GM15510 (cell line): ENCODE data around the gene PNPLA6.
A peak's percentile ranks its signal among the peaks of the same experiment; 100 is the strongest.

ENCODE experiments used
- POLR2A ChIP-seq: IDR thresholded peaks from 3 replicates; pipeline ENCODE4 v1.6.1; 2011; ENCODE audit warnings: borderline replicate concordance; ENCODE audit not compliant: insufficient read length; ENCODE audit errors: extremely low read depth

Gene PNPLA6

GRCh38 chr19:7535047-7535997 is at the start of gene PNPLA6:
Gene PNPLA6, plus strand, starts transcription at chr19:7535717. Its CDS starts 72 bp downstream, at chr19:7535789.
- peak; percentile 50 for TF ChIP-seq POLR2A

GRCh38 chr19:7486923-7487322 is 48.6 kb upstream of the PNPLA6 start:
- no peak for TF ChIP-seq POLR2A

- TF ChIP-seq POLR2A = peak; percentile 75
Observed at GRCh38 chr19:7488736-7489353, 46.7 kb upstream of the PNPLA6 start, which contains the start of gene PEX11G. Gene PEX11G, minus strand, starts transcription at chr19:7489035. Its CDS starts 25 bp downstream, at chr19:7489010.

DNA sequence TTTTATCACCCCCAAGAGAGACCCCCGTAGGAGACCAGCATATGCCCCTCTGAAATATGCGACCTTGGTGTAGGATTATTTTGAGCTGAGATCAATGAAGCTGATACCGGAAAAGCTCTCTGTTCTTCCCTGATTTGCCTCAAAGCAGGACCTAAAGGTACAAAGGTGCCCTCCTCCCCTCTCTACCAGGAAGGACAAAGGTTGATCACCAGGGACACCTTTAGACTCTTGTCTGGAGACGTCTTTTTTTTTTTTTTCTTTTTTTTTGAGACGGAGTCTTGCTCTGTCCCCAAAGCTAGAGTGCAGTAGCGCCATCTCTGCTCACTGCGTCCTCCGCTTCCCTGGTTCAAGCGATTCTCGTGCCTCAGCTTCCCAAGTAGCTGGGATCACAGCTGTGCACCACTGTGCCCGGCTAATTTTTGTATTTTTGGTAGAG is 45.9 kb upstream of the PNPLA6 start:
- no peak for TF ChIP-seq POLR2A

DNA sequence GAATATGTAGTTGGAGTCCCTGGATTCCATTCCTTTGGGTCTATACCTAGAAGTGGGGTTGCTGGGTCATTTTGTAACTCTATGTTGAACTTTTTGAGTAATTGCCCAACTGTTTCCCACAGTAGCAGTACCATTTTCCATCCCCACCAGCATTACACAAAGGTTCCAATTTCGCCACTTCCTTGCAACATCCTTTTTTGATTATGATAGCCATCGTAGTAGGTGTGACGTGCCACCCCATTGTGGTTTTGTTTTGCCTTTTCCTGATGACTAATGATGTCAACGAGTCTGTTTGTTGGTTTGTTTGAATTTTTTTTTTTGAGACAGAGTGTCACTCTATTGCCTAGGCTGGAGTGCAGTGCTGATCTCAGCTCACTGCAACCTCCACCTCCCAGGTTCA is 43.4 kb upstream of the PNPLA6 start:
- no peak for TF ChIP-seq POLR2A

GRCh38 chr19:7492558-7492957 is 43.0 kb upstream of the PNPLA6 start:
- no peak for TF ChIP-seq POLR2A

DNA sequence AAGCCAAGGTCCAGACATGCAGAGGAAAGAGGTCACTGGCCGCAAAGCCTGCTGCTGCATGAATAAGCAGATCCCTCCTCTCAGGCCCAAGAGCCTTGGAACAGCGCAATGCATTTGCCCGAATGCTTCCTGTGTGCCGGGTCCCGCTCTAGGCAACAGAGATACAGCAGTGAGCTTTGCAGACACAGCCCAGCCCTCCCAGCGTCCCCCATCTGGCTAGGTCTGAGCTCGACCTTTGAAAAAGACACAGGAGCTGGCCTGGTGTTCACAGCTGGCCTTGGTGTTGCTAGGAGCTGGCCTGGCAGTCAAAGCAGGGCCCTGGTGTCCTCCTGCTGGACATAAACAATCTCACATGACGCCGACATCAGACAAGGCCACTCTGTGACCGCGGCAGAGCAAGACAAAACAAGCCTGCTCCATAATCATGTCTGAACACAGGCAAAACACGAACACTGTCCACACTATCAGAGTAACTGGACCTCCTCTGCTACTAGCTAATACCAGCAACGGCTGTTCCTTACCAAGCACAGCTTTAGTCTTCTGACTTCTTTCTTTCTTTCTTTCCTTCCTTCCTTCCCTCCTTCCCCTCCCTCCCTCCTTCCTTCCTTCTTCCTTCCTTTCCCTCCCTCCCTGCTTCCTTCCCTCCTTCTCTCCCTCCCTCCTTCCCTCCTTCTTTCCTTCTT is 41.0 kb upstream of the PNPLA6 start:
- TF ChIP-seq POLR2A = no peak

DNA sequence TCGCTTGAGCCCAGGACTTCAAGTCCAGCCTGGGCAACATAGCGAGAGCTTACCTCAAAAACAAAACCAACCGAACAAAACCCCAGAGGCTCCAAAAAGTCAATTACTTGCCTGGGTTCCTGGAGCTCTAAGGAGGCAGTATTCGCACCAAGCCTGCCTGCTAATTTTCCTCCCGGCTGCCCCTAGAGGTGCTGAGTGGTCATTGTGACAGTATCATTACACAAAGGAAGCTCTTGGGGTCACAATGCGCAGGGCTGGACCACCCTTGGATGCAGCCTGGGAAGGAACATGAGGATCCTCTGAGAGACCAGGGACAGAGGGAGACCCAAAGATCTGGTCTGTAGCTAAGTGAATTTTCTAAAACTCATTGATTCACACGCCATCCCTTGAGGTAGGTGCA is 38.2 kb upstream of the PNPLA6 start:
- no peak for TF ChIP-seq POLR2A

DNA sequence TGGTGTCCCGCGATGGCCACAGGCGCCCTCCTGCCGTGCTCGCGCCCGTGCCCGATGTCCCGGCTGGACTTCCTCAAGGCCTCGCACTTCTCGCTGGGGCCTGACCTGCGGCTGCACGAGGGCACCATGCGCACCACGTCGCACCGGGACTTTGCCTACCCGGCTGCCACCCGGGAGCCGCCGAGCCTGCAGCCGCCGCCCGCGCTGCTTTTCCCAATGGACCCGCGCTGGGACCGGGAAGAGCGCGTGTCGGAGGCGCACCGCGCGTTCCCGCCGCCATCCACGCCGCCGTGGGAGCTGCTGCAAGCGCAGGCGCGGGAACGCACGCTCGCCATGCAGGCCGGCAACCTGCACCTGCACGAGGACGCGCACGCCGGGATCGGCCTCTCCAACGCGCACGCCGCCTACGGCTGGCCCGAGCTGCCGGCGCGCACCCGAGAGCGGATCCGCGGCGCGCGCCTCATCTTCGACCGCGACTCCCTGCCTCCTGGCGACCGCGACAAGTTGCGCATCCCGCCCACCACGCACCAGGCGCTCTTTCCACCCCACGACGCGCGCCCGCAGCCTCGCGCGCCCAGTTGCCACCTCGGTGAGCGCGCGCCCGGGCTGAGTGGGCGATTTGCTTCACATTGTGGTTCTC is 34.6 kb upstream of the PNPLA6 start:
- TF ChIP-seq POLR2A = no peak

GRCh38 chr19:7502552-7502951 is 33.0 kb upstream of the PNPLA6 start:
- TF ChIP-seq POLR2A = no peak

- TF ChIP-seq POLR2A = no peak
Observed at GRCh38 chr19:7504684-7505083, 30.8 kb upstream of the PNPLA6 start.

DNA sequence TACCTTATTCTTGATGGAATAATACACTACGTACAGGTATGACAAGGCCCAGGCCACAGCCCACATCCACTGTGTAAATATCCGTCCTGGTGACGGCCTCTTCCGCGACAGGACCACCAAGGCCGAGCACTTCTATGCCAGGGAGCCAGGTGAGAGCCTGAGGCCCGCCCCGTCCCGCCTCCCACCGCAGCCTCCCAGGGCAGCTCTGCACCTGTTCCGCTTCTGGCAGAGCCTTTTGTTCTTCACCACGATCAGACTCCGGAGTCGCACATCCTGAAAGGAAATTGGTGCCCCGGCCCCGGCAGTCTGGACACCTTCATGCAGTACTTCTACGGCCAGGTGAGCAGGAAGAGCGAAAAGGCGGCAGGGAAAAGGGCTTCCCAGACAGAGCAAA is 30.2 kb upstream of the PNPLA6 start:
- no peak for TF ChIP-seq POLR2A

- TF ChIP-seq POLR2A = no peak
Observed at GRCh38 chr19:7505682-7506384, 29.7 kb upstream of the PNPLA6 start.

GRCh38 chr19:7506385-7507328 is 28.9 kb upstream of the PNPLA6 start:
- TF ChIP-seq POLR2A = no peak

- no peak for TF ChIP-seq POLR2A
Observed at GRCh38 chr19:7507884-7508283, 27.6 kb upstream of the PNPLA6 start.
